HG03457 (cell line): ENCODE data around the gene TACC3.

Experiments used
- ATAC-seq: cut with Tn5 transposase; IDR thresholded peaks from one replicate; pipeline ENCODE4 v1.9.1; 2021; ENCODE audit warnings: moderate number of reproducible peaks; ENCODE audit not compliant: unreplicated experiment

TACC3 gene

DNA sequence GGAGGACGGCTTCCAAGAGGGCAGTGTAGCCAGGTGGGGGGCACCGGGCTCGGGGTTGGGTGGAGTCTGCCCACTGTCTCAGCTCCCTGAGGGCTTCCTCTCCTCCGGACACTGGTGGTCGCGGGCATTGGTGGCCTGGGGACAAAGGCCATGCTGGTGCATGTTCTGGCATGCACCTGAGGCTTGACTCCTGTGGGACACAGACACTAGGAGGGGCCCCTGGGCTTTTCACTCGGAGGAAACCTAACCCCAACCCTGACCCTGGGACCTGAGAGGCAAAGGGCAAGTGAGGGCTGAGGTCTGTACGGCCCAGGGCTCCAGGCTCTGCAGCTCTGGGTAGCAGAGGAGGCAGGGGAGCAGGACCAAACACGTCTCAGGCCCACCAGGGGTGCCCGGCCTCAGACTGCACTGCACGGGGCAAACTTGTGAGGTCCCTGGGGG lies 49.5 kb downstream of the TACC3 start:
- ATAC-seq = no peak

DNA sequence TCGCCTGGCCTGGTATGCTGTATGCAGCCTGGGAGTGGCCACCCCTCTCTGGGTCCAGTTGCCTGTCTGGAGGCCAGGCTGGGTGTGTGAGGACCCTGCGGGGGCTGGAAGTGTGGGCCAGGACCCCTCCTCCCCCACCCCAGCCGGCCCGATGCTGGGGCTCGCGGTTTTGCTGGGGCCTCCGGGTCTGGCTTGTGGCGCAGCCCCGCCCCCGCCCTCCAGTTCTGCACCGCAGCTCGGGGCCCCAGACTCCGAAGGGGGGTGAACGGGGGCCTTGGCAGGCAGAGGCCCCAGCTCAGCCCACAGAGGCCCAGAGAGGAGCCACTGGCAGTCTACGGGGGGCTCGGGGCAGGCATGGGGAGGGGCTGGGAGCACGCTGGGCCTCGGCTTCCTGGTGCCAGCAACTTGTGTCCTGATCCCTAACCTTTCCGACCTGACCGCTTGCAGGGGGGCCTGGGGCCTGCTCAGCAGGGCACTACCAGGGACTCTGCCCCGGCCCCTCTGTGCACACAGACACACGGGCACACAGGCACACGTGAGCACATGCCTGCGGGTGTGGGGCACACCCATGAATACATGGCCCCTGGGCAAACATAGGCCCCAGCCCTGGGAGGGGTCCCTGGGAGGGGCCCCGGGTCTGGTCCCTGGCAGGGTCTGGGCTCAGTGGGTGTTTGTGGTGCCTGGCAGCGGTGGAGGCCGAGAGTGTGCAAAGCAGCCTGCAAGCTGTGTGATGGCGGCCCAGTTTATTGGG lies 50.4 kb downstream of the TACC3 start:
- no peak for ATAC-seq

DNA sequence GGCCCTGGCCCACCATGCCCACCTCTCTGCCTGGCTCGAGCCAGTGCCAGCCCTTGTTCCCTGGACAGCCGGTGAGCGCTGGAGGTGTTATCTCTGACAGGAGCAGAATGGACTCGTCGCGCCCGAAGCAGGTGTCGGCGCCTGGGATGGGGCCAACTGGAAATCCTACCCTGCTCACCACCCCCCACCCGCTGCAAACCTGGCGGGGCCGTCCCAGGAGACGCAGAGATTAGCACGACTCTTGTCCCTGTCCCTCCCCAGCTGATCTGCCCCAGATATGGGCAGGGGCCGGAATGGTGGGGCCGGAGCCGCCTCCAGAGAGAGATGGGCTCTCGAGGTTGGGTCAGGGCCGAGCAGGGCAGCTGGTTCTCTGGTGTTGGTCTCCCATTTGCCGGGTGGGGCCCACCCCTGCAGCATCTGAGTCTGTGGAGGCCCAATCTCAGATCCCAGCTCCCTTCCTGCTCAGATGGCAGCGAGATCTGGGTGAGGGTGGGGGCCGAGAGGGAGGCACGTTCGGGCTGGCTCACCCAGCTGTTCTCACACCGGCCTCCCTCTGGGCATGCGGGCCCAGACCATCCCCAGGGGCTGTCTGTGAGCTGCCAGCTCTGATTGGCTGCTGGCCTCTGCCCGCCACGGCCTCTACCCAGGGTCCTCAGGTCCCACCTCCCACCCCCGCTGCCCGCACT lies 51.7 kb downstream of the TACC3 start:
- no peak for ATAC-seq

DNA sequence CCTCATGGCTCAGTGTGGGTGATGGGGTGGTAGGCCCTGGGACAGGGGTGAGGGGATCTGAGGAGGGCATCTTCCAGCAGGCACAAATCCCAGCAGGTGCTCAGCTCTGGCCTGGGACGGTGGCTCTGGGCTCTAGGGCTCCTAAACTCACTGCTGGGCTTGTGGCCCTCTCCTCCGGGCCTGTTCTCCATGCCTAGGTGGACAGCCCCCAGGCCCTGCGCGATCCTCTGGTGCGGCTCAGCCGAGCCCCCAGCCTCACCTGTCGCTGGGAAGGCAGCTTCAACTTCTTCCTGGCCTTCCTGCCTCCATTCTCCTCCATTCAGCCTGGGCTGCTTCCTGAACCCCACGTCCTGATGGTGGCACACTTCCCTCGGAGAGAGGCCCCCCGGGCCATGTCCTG lies 52.4 kb downstream of the TACC3 start:
- no peak for ATAC-seq

DNA sequence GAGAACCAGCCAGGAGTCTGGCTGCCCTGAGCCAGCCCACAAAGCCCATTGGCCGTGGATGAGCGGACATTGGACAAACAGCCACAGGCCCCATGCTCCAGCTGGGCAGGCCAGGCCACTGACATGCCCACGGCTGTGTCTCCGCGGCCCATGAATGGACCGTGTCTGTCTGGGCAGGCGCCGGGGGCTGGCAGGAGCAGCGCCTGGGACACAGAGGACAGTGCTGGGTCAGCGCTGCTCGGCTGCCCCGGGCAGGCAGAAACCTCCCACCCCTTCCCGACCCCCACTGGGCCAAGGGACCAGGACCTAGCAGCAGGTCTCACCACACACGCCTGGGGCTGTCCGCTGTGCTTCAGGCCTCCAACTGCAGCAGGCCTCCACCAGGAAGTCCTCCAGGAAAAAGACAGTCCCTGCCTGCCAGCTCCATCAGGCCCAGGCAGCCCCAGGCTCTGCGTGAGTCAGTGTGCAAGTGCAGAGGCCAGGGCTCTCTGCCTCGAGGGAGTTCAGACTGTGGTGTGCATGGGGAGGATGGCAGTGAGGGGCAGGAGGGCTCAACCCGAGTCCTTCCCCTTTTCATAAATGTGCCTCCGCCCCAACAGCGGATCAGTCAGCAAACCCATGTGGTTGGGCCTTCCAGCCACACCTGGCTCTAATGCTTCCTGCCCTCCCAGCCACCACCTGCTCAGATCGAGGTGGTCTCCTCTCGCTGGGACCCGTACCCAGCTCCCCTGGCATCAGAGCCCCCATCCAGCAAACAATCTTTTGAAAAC lies 54.6 kb downstream of the TACC3 start:
- no peak for ATAC-seq

DNA sequence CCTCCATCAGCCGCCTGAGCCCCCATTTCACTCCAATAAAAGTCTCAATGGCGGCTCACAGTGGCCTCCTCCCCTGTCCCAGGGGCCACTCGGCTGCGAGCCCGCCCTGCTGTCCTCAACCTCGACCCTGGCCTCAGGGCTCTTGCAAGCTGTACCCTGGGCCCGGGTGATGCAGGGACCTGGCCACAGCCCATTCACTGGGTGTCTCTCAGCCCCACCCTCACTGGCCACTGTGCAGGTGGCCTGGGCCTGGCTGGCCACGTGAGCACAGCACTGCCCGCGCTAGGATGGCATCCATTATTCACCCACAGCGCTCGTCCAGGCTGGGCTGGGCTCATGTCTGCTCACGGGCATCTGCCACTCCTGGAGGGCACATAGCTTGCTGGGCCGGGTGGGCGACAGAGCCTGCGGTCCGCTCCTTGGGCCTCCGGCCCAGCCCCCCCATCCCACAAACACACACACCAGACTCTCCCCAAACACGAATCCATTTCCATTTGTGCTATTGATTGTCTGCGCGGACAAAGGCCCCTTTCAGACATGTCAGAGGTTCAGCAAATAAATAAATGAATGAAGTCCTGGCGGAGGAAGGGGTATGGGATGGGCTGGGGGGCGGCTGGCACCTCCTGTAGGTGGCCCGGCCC lies 55.3 kb downstream of the TACC3 start:
- ATAC-seq = no peak

DNA sequence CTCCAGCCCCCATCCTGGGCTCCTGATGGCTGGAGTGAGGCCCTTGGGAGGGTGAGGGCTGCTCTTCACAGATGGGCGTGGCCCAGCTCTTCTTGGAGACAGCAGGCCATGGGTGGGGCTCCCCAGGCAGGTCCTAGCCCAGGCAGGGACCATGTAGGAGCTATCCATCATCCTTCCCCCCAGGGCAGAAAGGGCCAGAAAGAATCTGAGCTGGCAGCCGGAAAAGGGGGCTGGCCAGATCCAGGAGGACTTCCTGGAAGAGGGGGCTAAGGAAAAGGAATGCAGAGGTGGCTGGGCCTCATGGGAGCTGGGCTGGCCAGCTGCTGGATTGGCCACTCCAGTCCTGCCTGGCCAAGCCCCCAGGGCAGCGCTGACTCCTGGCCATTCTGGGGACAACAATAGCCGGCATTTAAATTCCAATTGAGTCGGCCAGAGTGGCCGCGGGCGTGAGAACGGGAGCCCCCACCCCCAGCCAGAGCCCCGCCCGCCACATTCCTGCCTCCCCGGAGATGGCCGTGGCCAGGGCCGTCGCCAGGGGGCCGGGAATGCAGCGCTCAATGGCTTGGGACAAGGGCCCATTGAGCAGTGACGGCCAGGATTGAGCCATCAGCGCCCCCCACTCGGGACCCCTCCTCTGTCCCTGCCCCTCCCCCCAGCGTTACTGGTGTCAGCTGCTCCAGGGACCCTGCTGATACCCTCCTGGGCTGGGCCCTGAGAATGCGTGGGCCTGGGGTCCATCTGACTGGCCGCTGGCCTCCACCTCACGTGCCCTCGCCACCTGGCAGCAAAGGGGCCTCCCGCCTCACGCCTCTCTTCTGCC lies 56.7 kb downstream of the TACC3 start:
- ATAC-seq = no peak

DNA sequence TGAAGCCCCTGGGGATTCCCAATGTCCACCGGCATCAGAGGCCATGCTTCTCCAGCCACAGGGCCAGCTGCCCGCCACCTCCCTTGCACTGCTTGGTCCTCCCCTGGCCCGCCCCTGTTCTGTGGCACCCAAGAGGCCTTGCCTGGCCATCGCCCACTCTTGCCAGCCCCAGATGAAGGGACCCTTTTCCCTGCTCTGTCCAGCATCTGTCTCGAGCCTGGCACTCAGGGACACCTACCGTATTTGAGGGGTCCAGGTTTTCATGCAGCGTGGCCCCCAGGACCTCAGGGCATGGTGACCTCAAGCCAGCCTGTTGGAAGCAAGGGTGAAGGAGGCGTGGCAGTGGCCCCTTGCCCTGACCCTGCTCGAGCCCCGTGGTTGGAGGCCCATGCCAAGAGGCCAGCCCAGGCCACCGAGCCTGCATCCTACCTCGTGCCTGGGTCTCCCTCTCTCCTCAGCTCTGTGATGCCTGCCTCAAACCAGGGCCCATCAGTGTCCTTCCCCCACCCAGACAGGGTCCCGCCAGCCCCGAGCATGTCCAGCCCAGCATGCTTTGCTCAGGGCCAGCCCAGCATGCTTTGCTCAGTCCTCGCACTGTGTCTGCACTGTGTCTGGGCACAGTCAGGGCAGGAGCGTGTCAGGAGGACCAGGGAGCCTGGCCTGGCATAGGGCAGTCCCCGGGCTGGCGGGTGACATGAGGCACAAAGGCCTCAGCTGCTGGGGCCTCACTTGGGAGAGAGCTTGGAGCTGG lies 57.5 kb downstream of the TACC3 start:
- no peak for ATAC-seq

DNA sequence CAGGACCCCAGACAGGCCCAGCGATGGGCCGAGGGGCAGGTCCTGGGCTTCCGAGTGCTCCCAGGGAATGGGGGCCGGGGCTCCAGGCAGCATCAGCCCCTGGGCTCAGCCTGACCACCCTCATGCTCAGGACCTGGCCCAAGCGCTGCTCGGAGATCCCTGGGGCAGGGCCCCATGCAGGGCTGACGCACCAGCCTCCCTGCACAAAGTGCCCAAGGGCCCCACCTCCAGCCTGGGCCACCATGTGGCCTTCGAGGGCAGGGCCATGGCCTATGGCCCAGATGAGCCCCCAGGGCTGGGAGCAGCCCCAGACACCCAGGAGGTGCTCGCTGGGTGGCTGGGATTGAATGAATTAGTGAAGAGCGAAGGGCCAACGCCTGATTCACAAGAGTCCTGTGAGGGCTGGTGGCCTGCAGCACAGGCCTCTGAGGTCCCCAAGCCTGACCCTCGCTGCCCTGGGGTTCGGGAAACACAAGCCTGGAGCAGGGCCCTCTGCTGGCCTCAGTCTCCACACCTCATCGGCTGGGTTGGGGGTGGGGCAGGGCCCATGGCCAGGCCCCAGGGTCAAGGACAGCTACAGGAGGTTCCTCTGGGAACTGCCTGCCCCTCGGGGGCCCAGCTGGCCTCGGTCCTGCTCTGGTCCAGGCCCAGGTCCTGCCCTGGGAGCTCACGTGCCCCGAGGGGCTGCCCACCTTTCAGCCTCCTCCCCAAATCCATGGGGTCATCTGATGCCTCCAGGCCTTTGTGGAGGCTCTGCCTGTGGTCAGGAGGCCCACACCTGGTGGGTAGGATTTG lies 58.5 kb downstream of the TACC3 start:
- no peak for ATAC-seq

DNA sequence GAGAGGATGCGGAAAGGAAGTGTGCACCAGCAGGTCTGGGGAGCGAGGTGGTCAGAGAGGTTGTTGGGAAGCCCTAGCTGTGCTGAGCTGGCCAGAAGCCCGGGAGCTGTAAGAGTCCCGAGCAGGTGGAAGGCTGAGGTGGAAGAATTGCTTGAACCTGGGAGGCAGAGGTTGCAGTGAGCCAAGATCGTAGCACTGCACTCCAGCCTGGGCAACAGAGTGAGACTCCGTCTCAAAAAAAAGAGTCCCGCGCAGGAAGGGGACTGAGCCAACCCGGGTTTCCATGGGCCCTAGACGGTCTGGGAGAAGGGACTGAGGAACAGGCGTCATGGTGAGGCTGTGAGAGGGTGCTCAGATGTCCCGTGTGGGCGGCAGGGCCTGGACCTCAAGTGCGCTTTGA lies 59.1 kb downstream of the TACC3 start:
- no peak for ATAC-seq

DNA sequence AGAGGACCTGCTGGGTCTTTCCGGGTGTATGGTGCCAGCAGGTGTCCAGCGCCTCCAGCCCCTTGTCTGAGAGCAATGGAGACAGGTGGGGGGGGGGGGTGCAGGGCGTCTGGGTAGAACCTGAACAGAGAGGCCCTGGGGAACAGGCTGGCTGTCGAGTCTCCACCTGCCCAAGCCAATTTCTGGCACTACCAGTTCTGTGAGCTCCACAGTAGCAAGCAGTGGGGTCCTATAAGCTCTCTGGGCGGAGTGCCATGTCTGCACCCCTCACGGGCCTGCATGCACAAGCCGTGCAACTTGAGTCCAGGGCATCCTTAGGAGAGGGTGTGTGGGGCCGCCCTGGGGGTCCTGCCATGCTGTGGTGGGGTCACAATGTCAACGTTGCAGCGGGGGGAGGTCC lies 61.7 kb downstream of the TACC3 start:
- no peak for ATAC-seq

DNA sequence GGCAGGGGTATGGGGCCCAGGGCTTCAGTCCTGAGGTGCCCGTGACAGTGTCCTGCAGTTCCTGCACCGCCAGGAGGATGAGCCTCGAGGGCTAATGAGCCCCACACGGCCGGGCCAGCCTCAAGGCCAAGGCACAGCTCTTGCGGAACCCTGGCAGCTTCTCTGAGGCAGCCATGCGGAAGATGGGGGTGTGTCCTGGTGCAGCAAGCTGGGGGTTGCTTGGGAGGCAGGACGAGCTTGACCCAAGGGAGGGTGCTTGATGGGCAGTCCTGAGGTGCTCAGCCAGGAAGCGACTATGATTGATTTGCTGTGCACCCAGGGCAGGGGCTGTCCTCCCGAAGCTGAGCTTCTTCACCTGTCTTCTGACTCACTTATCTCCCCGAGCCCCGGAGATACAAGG lies 62.6 kb downstream of the TACC3 start:
- no peak for ATAC-seq

DNA sequence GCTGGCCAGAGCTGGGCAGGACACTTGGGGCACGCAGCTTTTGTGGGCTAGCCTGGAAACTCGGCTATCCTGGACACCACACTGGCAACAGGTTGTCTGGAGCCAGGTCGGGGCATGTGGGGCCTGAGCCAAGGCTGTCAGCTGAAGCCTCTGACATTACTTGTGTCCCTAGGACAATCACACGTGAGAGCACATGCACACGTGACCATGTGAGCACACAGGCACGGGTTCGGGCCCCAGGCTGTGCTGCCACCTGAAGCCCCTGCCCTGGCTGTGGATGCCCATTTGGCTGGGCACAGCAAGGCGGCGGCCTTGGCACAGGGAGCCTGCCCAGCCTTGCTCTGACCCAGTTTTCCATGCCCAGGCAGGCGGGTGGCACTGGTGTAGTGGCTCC lies 63.1 kb downstream of the TACC3 start:
- ATAC-seq = no peak

DNA sequence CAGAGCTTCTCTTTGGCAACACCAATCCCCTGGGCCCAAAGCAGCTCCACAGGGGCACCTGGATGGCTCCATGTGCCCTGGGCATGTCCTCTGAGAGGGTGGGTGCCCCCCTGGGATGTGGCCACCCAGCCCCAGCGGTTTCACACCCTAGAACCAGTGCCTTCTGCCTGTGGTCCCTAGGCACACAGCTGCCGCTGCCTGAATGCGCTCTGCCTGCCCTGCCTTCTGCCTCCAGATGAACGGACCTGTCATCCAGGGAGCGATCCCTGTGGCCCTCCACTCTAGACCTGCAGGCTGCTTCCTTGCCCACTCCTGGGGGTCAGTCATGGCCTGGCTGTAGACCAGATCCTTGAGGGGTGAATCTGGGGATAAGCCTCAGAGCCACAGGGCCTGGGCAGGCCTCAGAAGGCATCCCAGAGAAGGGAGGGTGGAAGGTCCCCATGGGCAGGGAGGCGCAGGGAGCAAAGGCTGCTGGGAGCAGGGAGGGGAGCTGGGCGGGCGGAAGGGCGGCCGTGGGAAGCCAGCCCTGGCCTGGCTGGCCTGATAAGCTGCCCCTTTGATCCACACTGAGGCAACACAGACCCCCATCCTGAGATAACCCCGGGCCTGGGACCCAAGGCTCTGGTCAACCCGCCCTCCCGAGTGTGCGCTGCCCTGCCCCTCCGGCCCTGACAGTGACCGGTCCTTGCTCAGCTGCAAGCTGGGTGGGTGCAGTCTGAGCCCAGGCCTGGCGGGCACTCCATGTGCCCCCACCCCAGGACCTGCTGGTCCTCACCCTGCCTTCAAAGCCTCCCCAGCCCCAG lies 63.7 kb downstream of the TACC3 start:
- ATAC-seq = no peak

DNA sequence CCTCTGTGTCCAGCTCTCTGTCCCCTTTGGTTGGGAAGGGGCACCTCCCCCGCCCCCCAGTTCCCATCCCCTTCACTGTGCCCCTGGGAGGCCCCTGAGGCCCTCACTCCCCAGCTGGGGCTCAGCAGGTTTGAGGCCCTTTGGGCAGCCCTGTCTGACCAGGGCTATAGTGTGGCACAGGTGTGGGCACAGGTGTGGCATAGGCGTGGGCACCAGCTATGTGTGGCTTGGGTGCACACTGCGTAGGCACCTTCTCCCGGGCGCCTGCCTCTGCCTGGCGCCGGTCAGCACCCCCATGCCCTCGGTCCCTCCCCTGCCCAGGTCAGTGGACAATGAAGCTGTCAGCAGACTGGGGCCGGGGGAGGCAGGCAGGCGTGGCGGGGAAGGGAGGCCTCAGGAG lies 64.3 kb downstream of the TACC3 start:
- no peak for ATAC-seq

DNA sequence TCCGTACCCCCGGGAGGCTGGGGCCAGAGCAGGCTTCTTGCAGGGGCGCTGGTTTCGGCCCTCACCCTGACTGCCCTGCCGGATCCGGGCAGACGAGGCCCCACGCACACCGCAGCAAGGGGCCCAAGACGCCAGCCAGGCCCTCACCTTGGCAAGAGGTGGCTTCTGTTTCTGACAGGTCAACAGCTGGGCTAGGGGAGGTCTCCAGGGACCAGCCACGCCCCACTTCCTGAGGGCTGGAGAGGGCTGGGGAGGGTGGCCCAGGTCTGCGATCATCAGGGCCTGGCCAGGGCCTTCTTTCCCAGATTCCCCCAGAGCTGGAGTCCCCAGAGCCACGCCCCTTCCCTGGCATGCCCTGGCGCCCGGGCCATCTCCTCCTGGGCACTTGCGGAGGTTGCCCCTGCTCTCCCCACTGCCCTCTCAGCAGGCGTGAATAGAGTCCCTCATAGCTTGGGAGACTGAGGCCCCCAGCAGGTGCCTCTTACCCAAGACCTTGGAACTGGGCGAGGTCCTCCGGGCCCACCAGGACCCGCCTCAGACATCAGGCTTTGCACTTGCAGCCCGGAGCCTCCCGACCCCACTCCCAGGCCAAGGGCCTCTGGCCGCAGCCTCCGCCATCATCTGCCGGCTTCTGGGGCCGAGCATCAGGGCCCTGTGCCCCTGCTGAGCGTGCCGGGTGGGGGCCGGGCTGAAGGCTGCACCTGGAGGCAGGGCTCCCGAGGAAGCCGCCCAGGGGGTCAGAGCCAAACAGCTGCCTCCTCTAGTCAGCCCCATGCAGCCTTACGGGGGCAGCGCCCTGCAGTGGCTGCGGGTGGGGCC lies 65.4 kb downstream of the TACC3 start:
- no peak for ATAC-seq

DNA sequence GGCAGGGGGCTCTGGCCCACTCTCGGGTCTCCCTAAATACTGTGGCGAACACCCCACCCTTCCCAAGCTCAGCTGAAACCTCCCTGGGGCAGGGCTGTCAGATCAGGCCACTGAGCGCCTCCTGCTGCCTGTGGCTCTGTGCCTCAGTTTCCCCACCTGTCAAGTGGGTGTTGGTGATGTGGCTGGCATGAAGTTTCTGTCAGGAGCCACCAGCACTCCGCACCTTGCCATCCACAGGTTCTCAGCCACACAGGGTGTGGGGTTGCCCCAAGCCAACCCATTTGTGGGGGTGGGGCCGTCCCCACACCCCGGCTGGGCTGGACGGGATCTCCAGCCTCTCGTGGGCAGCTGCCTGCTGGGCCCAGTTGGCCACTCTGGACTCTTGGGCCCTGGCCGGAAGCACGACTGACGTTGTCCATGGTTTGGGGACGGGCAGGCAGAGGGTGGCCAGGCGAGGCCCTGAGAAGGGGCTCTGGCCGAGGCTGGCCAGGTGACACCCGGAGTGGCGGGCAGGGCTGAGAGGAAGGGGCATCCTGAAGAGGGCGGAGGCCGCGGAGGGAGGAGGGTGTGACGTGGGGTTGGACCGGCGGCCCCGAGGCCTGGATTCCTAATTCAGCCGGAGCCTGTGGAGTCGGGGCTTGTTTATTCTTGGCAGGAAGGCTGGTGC lies 66.2 kb downstream of the TACC3 start:
- ATAC-seq = no peak
